Activated CD4-positive, alpha-beta memory T cell treated with anti-CD3 and anti-CD28 coated beads, Interleukin-2, amount 10 ng/mL, durations not matched to agents 7 days and 5 days (primary cell): ENCODE data around the gene BCAS3. TPM values are rescaled to one million over a fixed set of nuclear protein-coding genes. Genes with fewer than 3 reads are reported as not detected.
A peak's percentile ranks its signal among the peaks of the same experiment; 100 is the strongest.
"Not testable (repeated sequence)": the region's sequence is repeated elsewhere in the genome, so short reads cannot be mapped to it uniquely, and the experiment has no call there.

Experiments used
- CTCF ChIA-PET: fragments of 350-600 bp; sonication (Branson Sonifier 250); formaldehyde crosslinking; loops from one replicate; lab custom pipeline; 2021; ENCODE audit warnings: antibody characterized with exemption, inconsistent platforms; lab: Charles Lee
- POLR2A ChIA-PET: fragments of 350-600 bp; sonication (Branson Sonifier 250); formaldehyde crosslinking; loops from one replicate; lab custom pipeline; 2021; ENCODE audit warnings: antibody characterized with exemption; lab: Charles Lee
- DNase-seq: peaks from one replicate; pipeline ENCODE4 v3.0.0-alpha.2; 2020
- H3K27ac Mint-ChIP-seq: one replicate; pipeline ENCODE4 v1.8.0; 2021; ENCODE audit warnings: mild to moderate bottlenecking, mixed read lengths
- H3K27me3 Mint-ChIP-seq: one replicate; pipeline ENCODE4 v1.8.0; 2021; ENCODE audit warnings: mixed read lengths
- H3K36me3 Mint-ChIP-seq: one replicate; pipeline ENCODE4 v1.8.0; 2021; ENCODE audit warnings: low read depth, mixed read lengths
- H3K4me1 Mint-ChIP-seq: one replicate; pipeline ENCODE4 v1.8.0; 2021; ENCODE audit warnings: mixed read lengths
- H3K4me3 Mint-ChIP-seq: one replicate; pipeline ENCODE4 v1.8.0; 2021; ENCODE audit warnings: mild to moderate bottlenecking, mixed read lengths
- H3K9me3 Mint-ChIP-seq: one replicate; pipeline ENCODE4 v1.8.0; 2021; ENCODE audit warnings: mixed read lengths
- total RNA-seq, 2 experiments: library from RNA; stranded (reverse); gene quantifications; one replicate each; pipeline ENCODE4 v1.2.3, GENCODE V29; 2021

Gene BCAS3
- total RNA-seq, 2 experiments from 2014 or later, result 16.2 to 19.8 TPM

DNA sequence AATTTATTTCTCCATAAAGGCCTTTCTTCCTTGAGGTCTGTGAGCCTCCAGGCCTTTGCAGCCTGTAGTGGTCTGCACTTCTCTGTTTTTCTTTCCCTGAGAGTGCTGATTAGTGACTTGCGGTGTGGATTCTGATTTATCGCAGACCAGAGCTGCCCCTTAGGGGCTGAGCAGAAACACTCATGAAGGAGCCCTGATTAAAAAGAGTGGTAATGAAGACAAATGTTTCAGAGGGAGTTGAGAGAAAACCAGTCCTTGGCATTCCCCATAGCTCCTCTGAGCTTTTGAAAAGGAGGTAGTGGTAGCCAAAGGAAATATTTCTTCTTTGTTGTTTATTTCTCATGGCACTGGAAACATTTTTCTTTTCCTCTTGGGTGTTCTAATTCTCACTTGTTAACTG is 453.9 kb downstream of the BCAS3 start:
- Mint-ChIP-seq H3K4me1 (peaks cover 3% of the 10 kb centered on the region), H3K27me3 (no peaks in the 10 kb centered on the region), H3K36me3 (no peaks in the 10 kb centered on the region), H3K4me3 (no peak overlapping the region), H3K27ac (no peak overlapping the region), H3K9me3 (no peaks in the 10 kb centered on the region)
- no peak for DNase-seq
- POLR2A ChIA-PET, result interaction anchor here (0.7 kb wide), 1 partner anchor 91 kb away, joined by 4 read pairs; no protein-coding TSS in a partner anchor
- CTCF ChIA-PET, result no interaction called here

DNA sequence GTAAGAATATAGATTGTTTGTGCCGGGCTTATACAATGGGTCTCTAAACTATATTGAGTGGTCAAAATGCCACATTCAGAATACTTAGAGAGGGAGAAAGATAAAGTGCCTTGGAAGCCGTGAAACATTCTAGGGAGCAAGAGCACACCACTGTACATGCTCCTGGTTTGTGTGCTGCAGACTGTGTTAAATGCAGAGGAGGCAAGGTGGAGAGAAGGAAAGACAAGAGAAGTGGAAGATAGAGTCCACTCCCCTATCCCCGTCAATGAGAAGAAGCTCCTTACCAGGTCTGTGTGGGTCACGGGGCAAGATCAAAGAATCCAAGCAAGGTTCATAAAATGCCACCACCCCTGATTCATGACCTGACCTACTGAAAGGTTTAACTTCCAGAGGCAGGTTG is 454.9 kb downstream of the BCAS3 start:
- CTCF ChIA-PET, result no interaction called here

DNA sequence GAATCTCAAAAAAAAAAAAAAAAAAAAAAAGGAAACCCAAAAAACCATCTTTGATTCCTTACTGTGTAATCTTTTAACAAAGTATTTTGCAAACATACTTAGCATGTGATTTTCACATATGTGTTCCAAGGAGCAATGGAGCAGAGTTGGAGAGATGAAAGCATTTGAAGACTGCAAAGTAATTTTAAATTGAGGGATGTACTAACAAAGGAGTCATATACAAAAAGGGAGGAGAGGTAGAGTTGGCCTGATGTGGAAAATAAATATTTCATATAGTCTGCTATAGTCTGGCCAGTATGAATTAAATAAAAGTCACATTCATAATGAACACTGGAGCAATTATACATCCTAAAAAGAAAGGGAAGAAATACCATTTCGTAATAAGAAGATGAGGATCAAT is 456.2 kb downstream of the BCAS3 start:
- no peaks in the 10 kb centered on the region for H3K27me3 Mint-ChIP-seq
- POLR2A ChIA-PET, result no interaction called here
- CTCF ChIA-PET, result no interaction called here
- H3K27ac Mint-ChIP-seq, result no peak overlapping the region
- H3K4me3 Mint-ChIP-seq, result no peak overlapping the region
- H3K9me3 Mint-ChIP-seq, result no peaks in the 10 kb centered on the region
- DNase-seq, result no peak
- H3K36me3 Mint-ChIP-seq, result no peaks in the 10 kb centered on the region
- peaks cover 6% of the 10 kb centered on the region for H3K4me1 Mint-ChIP-seq

More for the DNA sequence above, 454.9 kb downstream of the BCAS3 start:
- POLR2A ChIA-PET, result no interaction called here
- no peaks in the 10 kb centered on the region for H3K36me3 Mint-ChIP-seq
- H3K27ac Mint-ChIP-seq, result no peak overlapping the region
- H3K4me3 Mint-ChIP-seq, result no peak overlapping the region
- H3K4me1 Mint-ChIP-seq, result peaks cover 3% of the 10 kb centered on the region
- no peak for DNase-seq
- H3K27me3 Mint-ChIP-seq, result no peaks in the 10 kb centered on the region
- H3K9me3 Mint-ChIP-seq, result no peaks in the 10 kb centered on the region

DNA sequence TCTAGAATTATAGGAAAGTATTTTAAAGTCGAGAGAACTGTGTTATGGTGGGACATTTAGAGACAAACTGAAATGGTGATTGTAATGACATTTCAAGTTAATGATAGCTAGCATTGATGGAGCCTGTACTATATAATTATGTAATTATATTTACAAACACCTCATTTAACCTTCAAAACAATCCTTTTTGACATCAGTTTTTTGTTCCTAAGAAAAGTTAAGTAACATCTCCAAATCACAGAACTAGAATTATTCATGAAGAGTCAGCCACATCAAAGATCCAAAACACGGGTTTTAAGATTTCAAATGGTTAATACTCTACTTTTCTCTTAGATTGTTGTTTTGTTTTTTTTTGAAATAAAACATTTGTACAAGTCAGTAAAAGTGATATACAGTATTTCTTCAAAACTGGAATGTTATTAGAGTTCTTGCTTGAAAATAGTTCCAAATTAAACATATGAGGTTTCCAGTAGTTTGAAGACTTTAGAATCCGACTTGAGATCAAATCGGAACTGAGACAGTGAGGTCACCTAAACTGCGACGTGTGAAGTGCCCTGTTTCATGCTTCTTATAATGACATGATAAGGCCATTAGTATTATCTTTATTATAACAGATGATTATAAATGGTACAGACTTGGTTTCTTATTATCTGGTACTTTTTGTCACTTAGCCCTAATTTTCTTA is 457.0 kb downstream of the BCAS3 start:
- POLR2A ChIA-PET, result no interaction called here
- Mint-ChIP-seq H3K4me1 (peaks cover 13% of the 10 kb centered on the region), H3K27ac (no peak overlapping the region), H3K9me3 (no peaks in the 10 kb centered on the region), H3K27me3 (no peaks in the 10 kb centered on the region), H3K36me3 (no peaks in the 10 kb centered on the region), H3K4me3 (no peak overlapping the region)
- CTCF ChIA-PET, result no interaction called here
- DNase-seq, result no peak

DNA sequence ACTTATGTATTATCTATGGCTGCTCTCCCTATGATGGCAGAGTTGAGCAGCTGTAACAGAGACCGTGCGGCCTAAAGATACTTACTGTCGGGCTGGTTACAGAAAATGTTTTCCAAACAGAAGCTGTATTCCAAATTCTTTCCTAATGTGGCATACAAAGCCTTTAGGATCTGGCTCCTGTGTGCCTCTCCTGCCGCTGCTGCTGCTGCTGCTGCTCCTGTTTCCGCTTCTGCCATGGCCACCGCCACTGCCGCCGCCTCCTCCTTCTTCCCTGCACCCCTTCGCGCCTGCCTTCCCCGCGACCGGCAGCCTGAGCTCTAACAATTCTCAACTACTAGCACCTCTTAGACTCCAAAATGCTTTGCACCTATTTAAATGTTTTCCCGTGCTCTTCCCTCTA is 458.1 kb downstream of the BCAS3 start:
- Mint-ChIP-seq H3K27me3 (no peaks in the 10 kb centered on the region), H3K4me1 (peaks cover 20% of the 10 kb centered on the region), H3K9me3 (no peaks in the 10 kb centered on the region), H3K27ac (no peak overlapping the region), H3K36me3 (no peaks in the 10 kb centered on the region), H3K4me3 (no peak overlapping the region)
- no peak for DNase-seq
- ChIA-PET POLR2A (no interaction called here), CTCF (no interaction called here)

DNA sequence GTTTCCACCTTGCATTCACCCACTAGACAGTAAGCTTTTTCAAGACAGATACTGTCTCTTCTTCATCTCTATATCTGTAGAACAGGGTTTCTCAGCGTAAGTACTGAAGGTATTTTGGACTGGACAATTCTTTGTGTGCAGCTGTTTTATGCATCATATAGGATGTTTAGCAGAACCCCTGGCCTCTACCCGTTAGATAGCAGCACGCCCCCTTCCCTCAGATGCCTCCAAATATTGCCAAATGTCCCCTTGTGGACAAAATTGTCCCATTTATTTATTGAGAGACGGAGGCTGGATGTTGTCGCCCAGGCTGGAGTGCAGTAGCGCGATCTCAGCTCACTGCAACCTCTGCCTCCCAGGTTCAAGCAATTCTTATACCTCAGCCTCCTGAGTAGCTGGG is 458.6 kb downstream of the BCAS3 start:
- no peak overlapping the region for H3K27ac Mint-ChIP-seq

DNA sequence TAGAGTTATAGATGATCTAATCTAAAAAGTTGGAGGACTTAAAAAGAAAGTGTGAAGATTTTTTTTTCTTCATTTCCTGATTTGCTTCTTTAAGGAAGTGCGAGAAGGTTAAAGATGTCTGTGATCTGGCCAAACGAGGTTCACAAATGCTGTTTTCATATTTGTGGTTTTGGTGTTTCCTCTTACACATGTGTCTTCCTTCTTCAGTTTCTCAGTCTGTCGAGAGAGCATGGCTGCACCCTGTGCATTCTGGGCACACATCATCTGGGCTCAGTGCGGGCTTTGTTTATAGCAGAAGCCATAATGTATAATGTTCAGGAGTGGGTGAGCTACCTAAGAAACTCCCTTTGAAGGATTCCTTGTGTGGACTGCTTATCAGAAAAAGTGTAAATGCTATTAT is 461.6 kb downstream of the BCAS3 start:
- H3K4me1 Mint-ChIP-seq, result peaks cover 20% of the 10 kb centered on the region
- ChIA-PET CTCF (interaction anchor here (0.6 kb wide), 1 partner anchor 95 kb away, joined by 3 read pairs; no protein-coding TSS in a partner anchor), POLR2A (interaction anchor here (0.8 kb wide), 1 partner anchor 84 kb away, joined by 3 read pairs; no protein-coding TSS in a partner anchor)
- H3K27ac Mint-ChIP-seq, result peak overlapping the region; percentile 61
- H3K9me3 Mint-ChIP-seq, result no peaks in the 10 kb centered on the region
- H3K4me3 Mint-ChIP-seq, result peak overlapping the region; percentile 21
- no peaks in the 10 kb centered on the region for H3K36me3 Mint-ChIP-seq
- no peaks in the 10 kb centered on the region for H3K27me3 Mint-ChIP-seq
- DNase-seq, result peak; percentile 69

More for the DNA sequence above, 458.6 kb downstream of the BCAS3 start:
- Mint-ChIP-seq H3K4me3 (no peak overlapping the region), H3K27me3 (no peaks in the 10 kb centered on the region), H3K9me3 (no peaks in the 10 kb centered on the region), H3K36me3 (no peaks in the 10 kb centered on the region), H3K4me1 (peaks cover 20% of the 10 kb centered on the region)
- POLR2A ChIA-PET, result no interaction called here
- DNase-seq, result no peak
- CTCF ChIA-PET, result no interaction called here

DNA sequence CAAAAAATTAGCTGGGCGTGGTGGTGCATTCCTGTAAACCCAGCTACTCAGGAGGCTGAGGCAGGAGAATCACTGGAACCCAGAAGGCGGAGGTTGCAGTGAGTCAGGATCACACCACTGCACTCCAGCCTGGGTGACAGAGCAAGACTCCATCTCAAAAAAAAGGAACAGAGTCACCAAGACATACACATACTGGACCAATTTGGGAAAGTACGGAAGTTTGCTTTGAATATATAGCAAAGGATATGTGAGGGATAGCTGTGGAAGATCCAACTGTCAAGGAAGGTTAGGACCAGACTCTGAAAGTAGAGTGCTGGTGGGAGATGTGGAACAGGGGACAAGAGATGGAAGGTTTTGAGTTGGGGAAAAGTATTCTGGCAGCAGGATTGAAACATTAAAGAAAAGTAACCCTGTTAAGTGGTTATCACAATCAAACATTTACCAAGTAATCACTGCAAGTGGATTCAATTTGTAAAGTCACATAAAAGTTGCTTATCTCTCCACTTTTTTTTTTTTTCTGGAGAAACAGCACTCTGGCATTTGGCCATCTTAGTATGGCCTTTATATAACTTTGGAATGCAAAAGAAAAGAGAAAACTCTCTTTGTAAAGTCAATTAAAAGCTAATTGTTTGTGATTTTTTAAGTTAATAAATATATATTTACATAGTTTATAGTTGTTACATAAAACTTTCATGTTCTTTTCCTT is 462.6 kb downstream of the BCAS3 start:
- no peaks in the 10 kb centered on the region for H3K36me3 Mint-ChIP-seq
- H3K27me3 Mint-ChIP-seq, result no peaks in the 10 kb centered on the region
- H3K4me3 Mint-ChIP-seq, result no peak overlapping the region
- peaks cover 20% of the 10 kb centered on the region for H3K4me1 Mint-ChIP-seq
- no peak for DNase-seq
- ChIA-PET POLR2A (no interaction called here), CTCF (no interaction called here)
- H3K27ac Mint-ChIP-seq, result no peak overlapping the region
- no peaks in the 10 kb centered on the region for H3K9me3 Mint-ChIP-seq

DNA sequence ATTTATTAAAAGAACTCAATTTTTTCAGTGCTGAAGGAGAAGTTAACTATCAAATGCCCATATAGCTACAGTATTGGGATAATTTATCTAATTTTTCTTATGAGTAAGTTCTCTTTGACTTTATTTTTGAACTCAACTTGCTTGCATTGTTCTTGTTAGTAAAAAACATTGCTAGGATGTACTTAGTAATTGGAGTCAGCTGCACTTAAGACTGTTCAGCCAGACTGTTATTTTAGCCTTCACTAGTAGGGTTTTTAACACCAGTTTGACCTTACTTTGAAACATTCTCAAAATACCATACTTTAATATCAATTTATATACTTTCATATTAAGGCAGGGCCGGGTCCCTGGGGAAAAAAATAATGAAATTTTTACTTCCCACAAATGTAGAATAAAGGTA is 465.4 kb downstream of the BCAS3 start:
- DNase-seq, result no peak
- ChIA-PET CTCF (no interaction called here), POLR2A (no interaction called here)
- Mint-ChIP-seq H3K4me1 (peaks cover 20% of the 10 kb centered on the region), H3K27ac (no peak overlapping the region), H3K9me3 (no peaks in the 10 kb centered on the region), H3K4me3 (no peak overlapping the region), H3K36me3 (no peaks in the 10 kb centered on the region), H3K27me3 (no peaks in the 10 kb centered on the region)

DNA sequence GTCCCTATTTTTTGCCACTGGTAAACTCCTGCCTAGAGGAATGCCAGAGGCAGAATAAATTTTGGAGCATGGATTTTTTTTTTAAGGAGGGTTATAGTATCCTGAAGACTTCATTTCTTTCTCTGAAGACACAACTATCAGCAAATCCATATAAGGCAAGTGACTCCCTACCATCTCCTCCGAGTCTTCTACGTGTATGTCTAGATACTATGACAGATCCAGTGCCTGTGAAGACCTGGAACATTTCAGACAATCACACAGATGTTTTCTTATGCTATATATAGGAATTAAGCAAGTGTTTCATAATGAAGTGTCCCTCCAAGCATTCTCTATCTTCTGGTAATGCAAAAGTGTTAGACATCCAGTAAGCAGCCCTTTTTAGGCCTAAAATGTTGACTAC is 466.5 kb downstream of the BCAS3 start:
- Mint-ChIP-seq H3K9me3 (no peaks in the 10 kb centered on the region), H3K27ac (no peak overlapping the region), H3K36me3 (no peaks in the 10 kb centered on the region), H3K27me3 (no peaks in the 10 kb centered on the region), H3K4me1 (peaks cover 12% of the 10 kb centered on the region), H3K4me3 (no peak overlapping the region)
- ChIA-PET CTCF (no interaction called here), POLR2A (no interaction called here)
- DNase-seq, result no peak

DNA sequence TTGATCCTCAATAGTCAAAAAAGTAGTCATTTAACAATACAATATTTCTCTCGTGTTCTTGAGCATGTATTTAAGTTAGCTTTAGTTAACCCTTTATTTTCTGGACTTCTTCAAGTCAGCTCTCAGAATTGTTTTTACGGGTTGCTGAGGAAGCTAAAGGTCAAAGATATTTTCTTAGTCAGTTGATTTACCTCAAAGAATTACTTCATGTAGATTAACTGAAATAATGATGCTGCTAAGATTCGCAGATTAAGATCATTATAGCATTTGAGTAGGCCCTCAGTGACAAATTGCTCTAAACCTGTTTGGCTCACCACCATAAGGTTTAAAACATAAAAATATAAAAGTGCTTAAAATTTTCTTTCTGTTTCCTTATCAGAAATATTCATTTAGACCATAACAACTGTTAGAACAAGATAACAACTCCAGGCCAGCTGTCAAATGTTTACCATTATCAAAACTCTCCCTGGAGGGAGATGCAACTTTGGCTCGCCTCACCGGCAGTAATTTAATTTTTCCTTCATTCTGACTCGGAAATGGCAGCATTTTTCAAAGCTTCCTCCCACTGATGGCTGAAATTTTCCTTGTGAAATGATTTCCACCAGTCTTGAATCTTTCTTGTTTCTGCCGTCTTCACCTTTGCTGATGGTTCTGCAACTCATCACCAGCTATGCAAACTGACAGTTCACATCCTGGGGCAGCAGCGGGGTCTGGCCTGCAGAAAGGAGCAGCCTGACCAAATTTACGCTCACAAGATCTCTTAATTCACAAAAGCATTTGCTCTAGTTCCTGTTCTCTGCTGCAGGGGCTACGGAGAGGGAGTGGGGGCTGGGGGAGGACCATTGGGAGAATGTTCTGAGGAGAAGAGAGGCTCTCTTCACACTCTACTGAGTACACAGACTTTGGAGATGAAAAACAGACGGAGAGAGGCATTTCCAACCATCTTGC is 467.2 kb downstream of the BCAS3 start:
- peaks cover 7% of the 10 kb centered on the region for H3K4me1 Mint-ChIP-seq
- DNase-seq, result no peak
- ChIA-PET POLR2A (no interaction called here), CTCF (no interaction called here)
- no peaks in the 10 kb centered on the region for H3K27me3 Mint-ChIP-seq
- H3K27ac Mint-ChIP-seq, result no peak overlapping the region
- H3K36me3 Mint-ChIP-seq, result no peaks in the 10 kb centered on the region
- H3K4me3 Mint-ChIP-seq, result no peak overlapping the region
- H3K9me3 Mint-ChIP-seq, result no peaks in the 10 kb centered on the region

DNA sequence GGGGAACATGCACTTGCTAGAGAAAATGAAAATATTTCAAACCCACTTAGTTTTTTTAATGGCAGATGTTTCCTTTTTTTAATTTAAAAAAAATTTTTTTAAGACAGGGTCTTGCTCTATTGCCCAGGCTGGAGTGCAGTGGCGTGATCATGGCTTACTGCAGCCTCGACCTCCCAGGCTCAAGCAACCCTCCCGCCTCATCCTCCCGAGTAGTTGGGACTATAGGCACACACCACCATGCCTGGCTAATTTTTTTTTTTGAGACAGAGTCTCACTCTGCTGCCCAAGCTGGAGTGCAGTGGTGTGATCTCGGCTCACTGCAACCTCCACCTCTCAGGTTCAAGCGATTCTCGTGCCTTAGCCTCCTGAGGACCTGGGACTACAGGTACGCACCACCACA is 469.2 kb downstream of the BCAS3 start:
- H3K9me3 Mint-ChIP-seq, H3K4me3 Mint-ChIP-seq, H3K36me3 Mint-ChIP-seq, DNase-seq, POLR2A ChIA-PET, H3K27me3 Mint-ChIP-seq, CTCF ChIA-PET, H3K27ac Mint-ChIP-seq: not testable (repeated sequence)
- H3K4me1 Mint-ChIP-seq, result peaks cover 12% of the 10 kb centered on the region
